NCI-H1105 treated with DMSO at 0.1 percent for 48 hours (cell line): Measurements from ENCODE around the gene RFT1.
"Not testable (repeated sequence)": the region's sequence is repeated elsewhere in the genome, so short reads cannot be mapped to it uniquely, and the experiment has no call there.

Experiments
- DNase-seq: peaks from one replicate; lab custom pipeline; 2025; lab: John Stamatoyannopoulos, UW

The RFT1 gene

DNA sequence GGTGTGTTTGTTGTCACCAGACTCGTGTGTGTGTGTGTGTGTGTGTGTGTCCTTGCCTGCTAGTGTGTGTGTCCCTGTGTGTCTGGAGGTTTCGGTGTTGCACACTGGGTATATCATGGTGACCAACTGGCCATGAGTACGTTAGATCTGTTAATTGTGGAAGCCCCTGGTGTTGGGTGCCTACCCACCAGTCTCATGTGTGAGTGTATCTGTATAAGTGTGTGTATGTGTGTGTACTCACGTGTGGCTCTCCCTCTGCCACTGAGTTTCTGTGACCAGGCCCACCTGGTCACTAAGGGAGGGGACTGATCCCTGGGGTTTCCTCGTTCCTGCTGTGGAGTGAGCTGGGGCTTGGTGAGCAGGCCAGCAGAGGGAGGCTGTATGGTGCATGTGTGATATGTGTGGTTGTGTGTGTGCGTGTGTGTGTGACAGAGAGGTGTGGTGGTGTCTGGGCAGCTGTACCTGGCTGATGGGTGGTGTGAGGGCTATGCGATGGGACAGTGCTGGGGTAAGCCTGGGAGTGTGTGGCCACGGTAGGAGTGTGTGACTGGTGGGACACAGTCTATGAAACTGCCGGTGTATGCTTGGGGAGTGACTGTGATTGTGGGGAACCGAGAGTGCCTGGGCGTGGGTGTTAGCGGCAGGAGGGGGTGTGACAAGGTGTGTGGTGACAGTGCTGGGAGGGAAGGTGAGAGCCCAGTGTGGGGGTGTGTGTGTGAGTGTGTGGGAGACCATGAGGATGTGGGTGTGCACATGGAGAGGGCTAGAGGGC, 32.6 kb upstream of the RFT1 start:
- DNase-seq: no peak

DNA sequence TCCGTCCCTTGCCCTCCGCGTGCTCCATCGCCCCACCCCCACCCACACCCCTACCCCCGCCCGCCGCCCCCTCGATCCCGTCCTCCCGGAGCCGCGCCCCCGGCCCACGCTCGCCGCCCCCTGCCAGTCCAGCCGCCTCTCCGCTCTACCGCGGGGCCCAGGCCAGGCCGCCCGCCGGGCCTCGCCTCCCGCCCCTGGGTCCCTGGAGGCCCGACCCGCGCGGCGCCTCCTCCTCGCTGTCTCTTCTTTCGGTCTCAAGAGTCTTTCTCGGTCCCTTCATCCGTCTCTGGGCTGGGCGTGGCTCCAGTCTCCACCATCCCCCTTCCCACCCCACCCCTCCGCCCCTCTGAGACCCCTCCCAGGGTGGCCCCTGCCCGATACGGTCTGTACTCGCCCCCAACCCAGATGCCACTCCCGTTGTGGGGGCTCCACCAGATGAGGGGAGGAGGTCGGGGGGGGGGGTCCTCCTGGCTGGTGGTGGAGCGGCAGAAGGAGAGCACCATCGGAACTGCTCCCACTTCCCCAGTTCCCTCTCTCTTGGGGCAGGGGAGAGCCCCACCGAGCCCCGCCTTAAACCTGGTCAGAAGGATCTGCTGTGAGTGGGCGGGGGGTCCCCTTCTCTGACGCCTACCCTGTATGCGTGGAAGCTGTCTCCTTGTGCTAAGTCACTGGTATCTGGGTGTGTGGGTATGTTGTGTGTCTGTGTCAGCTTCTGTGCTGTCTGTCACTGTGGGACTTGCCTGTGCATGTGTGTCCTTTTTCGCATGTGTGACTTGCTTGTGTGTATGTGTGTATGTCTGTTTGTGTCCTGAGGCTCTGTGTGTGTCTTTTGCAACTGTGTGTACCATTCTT, 31.8 kb upstream of the RFT1 start:
- DNase-seq: peak; percentile 14

DNA sequence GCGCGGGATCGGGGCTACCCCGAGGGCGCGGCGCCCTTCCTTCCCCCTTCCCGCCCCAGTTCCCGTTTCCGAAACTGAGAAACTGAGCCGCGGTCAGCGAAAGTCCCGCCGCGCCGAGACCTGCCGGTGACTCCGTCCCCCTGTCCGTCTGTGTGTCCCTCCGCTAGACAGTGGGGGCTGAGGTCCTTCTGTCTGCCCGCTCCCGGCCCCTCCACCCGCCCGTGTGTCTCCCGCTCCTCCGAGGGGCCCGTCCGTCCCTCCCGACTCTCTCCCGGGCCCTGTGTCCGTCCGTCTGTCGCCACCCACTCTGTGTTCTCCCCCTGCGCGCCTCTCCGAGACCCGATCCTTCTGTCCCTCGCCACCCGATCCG, 31.2 kb upstream of the RFT1 start:
- peak; percentile 14 for DNase-seq

DNA sequence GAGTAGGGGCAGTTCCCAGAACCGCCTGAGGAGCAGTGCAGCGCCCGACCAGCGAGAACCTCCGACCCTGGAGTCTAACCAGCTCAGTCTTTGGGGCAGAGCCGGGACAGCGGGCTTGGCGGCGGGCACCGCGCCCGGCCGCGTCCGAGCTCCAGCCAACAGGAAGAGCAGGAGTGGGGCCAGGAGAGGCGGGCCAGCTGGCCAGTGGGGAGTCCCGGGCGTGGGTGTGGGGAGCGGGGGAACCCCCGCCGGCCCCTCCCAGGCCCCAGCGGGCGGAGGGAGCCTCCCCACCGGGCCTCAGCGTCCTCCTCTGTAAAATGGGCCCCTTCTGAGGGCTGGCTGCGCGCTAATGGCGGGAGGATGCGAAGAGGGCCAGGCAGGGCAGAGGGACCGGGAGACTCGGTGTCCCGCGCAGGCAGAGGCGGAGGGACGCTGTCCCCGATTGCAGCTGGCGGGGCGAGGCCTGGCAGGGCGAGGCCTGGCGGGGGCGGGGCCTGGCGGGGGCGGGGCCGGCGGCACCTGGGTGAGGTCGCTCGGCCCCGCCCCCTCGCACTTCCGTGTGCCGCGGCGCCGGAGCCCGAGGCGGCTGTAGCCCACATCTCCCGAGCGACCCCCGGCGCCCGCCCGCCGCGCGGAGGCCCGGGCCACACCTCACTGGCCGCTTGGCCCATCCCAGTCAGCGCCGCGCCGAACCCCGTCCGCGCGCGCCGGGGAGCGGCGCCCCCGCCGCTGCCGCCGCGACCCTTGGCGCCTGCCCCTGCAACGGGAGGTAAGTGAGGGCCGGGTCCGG, 30.6 kb upstream of the RFT1 start, which contains the start of gene PRKCD:
TSS of gene PRKCD (plus strand) at position 550 of the 790 bp plus-strand sequence. CDS start 17,214 bp downstream, outside the sequence.
- DNase-seq: peak; percentile 39

DNA sequence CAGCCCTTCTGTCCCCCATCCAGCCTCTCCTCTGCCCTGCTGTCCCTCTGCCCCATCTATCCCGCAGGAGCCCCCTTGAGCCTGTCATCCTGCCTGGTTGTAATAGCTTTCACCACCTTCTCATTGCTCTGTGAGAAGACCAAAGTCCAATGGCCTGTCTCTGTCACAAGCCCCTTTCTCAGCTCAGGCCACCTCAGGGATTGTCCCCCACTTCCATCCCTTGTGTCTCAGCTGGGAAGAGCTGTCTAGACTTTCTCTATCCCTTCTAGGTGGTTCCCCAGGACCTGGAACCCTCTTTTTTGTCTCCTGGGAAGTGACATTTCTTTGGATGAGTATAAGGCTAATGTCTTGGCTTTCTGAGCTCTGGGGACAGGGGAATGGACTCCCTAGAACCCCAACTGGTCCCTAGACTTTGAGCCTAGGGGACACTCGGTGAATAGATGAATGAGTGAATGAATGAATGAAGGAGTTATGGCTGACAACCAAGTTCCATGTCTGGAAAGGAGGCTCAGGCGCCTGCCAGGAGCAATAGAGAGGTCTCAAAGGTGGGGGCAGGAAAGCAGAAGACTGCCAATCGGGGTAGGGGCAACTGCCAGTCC, 29.9 kb upstream of the RFT1 start:
- no peak for DNase-seq

DNA sequence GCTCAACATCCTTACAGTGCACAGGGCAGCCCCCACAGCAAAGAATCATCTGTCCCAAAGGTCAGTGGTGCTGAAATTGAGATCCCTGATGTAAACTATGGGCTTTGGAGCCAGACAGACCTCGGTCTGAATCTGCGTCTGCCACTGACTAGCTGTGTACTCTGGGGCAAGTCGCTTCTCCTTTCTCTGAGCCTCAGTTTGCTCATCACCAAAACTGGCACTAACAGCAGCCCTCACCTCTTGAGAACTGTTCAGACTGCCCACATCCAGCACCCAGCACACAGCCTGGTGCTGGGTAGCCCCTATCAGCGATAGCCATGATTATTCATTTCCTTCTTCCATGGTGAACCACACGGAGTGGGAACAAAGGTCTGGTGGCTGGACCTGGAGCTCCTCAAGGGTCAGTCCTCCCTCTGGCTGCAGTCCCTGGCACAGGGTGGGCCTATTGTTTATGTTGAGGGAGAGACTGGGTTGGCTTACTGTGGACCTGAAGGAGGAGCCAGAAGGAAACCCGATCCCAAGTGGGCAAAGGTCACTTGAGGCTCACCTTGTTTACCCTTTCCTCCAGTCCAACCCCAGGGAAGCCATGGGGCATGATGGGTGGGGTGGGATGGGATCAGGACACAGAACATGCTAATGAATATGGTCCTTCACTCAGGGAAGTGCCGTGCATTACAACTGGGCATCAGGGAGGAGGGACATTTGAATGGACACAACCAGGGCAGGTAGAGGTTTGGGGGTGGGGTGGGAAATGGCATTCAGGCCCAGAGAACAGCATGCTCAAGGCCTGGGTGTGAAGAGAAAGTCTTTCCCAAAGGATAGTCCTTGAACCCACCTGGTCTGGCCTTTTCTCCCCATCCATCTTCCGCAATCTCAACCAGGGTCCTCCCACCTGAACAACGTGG, 29.2 kb upstream of the RFT1 start:
- no peak for DNase-seq

DNA sequence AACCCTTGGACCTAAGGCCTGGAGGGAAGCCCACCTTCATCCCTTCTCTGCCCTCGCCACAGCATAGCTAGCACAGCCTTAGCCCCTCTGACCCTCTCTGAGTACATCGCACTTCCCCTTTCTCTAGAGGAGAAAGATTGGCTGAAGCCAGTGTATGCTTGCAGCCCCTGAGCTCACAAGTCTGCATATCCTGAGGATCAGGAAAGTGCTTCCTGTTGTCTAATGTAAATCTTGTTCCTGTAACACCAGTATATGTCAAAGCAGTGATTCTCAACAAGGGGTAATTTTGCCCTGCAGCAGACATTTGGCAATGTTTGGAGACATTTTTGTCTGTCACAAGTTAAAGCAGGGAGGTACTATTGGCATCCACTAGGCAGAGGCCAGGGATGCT, 28.5 kb upstream of the RFT1 start:
- no peak for DNase-seq

DNA sequence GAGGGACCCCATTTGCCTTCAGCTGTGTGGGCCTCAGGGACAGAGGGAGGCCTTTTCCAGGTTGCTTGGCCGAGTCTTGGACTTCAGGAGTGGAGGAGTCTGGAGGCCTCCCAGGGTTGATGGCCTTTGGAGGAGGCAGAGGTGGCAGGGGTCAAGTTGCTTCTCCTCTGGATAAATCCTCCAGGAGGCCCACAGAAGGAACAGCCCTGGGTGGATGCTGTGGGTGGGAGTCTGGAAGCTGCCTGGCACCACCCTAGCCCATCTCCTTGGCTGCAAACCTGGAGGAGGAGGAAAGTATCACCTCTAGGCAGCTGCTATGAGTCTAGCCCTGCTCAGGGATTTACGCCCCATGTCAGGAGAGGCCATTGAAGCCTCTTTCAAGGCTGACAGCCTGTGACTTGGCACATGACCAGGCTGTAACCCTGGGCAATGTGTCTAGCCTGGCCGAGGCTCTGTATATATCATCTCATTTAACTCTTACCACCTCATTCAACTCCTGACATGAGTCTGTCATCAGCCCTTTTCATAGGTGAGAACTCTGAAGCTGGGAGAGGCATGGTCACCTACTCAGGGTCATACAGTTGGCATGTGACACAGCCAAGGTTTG, 27.8 kb upstream of the RFT1 start:
- no peak for DNase-seq

DNA sequence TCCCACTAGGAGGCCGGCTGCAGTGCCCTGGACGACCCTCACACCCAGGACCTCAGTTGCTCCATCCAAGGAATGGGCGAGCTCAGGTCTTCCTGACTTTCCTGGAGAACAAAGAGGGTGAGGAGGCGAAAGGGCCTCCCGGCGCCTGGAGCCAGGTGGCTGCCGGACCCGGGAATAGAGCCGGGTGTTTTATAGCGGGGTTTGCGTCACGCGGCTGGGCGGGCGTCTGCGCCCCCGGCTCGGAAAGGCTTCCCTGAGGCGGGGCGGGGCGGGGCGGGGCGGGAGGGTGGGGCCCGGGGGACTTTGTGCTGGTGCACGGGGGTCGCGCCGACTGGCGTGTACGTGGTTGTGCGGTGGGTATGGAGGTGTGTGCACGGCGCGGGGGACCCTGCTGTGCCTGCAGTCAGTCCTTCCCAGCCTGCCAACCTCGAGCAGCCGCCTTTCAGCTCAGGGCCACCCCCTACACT, 26.2 kb upstream of the RFT1 start:
- no peak for DNase-seq

DNA sequence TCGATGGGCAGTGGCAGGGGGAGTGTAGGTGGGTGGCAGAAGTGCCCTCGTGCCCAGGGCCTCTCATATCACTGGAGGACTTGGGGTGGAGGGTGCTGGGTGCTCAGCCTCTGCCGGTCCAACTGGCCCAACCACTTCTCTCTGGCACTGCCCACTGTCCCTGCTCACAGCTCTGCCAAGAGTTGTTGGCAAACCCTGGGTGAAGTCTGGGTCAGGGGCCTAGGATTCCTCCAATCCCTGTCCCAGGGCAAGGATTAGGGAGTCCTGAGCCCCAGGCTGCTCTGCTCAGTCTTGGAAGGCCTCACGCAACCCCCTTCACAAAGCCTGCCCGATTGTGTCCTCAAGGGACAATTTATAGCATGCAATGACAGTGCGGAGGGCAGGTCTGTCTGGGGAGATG, 25.5 kb upstream of the RFT1 start:
- no peak for DNase-seq

DNA sequence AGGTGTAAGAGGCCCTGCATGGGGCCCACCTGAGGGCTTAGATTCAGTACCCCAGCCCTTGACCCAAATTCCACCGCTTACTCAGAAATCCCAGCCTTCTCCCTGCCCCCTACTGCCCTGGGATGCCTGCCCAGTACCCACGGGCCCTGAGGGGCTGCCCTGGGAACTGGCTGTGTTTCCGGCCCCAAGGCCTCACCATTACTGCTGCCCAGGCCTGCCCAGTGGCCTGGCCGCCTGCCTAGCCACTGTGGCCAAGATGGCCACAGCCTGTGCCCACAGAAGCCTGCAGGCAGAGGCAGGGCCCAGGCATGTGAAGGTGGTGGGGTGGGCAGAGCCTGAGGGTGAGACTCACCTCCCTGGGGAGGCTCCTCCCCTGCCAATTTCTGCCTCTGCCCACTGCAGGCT, 24.6 kb upstream of the RFT1 start:
- no peak for DNase-seq

DNA sequence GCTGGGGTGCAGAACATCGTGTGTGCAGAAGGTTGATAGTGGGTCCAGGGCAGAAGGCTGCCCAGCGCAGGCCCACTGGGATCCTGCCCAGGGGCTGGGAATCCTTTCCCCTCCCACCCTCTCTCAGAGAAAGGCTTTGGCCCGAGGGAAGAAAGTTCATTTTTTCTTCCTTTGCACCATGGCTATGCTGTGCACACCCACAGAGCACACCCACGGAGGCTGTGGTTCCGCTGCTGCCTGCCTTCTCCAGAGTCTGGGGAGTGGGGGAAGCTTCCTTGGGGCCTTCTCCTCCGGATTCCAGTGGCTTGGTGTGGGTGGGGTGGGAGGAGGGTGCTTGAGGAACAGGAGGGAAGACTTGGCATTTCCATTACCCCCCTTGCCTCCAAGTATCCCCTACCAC, 23.7 kb upstream of the RFT1 start:
- no peak for DNase-seq

DNA sequence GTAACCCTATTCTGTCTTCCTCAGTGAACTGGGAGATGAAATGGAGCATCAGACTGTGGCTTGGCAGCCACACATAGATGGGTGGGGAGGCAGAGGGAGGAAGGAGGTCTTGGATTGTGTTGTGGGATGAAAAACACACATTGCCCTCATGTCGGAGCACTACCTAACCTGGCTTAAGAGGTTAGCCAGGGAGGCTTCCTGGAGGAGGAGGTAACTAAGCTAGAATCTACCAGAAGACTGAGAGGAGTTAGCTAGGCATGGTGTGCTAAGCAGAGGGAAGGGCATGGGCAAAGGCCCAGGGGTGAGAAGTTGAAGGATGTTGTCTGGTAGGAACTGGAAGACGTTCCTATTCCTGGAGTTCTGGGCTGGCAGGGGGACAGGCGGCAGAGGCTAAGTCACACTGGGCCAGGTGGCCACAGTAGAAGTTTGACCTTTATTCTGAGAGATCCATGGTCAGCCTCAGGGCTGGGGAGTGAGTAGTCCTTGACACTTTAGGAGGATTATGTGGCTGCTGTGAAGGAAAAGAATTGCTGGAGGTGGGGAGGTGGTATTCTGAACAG, 23.1 kb upstream of the RFT1 start:
- DNase-seq: no peak

DNA sequence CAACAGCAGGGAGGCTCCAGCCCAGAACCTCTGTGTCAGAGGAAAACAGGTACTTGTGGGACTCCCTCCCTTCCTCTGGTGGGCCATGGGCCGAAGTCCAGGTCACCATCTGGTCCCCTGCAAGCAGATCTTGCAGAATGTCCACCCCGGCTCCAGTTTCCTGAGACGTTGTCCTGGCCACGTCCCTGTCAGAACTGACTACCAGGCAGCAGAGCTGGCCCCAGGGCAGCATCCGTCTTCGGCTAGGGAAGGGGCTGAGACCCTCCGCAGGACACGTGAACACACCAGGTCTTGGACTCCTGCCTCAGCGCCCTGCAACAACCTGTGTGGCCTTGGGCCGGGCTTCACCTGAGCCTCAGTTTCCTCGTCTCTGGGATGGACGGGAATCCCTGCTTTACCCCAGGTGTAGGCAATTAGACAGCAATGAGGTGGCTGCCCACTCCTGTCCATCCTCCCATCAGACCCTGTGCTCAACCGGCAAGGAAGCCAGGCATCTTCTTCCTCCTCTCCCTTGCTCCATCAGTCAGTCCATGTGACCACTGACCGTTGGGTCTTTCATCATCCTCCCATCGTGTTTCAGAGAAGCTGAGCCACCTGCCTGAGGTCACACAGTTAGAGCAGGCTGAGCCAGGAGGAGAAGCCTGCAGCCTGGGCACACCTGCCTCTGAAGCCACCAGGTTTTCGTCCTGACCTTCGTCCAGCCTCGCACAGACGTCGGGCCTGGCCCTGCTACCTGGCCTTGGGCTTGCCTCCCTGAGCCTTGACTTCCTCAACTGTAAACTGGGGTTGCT, 21.8 kb upstream of the RFT1 start:
- DNase-seq: no peak

DNA sequence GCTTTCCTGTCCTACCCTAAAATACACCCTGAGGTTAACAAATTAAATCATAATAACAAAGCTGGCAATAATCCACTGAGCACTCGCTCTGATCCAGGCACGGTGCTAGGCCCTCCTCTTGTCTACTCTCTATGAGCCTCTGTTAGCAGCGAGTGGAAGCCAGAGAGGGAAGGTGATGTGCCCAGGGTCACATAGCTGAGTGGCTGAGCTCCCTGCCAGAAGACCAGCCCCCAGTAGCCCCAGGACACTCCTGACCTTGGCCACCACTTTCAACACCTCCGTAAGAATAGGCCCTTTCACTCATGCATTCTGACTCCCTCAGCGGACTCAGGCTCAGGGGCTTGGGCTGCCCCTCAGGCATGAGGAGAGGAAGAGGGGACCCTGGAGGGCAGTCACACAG, 21.2 kb upstream of the RFT1 start:
- DNase-seq: no peak

DNA sequence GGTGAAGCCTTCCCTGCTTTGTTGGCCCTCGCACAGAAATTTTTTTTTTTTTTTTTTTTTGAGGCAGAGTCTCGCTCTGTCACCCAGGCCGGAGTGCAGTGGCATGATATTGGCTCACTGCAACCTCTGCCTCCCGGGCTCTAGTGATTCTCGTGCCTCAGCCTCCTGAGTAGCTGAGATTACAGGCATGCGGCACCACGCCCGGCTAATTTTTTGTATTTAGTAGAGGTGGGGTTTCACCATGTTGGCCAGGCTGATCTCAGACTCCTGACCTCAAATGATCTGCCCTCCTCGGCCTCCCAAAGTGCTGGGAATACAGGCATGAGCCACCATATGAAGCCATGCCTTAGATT, 20.8 kb upstream of the RFT1 start:
- not testable (repeated sequence) for DNase-seq

DNA sequence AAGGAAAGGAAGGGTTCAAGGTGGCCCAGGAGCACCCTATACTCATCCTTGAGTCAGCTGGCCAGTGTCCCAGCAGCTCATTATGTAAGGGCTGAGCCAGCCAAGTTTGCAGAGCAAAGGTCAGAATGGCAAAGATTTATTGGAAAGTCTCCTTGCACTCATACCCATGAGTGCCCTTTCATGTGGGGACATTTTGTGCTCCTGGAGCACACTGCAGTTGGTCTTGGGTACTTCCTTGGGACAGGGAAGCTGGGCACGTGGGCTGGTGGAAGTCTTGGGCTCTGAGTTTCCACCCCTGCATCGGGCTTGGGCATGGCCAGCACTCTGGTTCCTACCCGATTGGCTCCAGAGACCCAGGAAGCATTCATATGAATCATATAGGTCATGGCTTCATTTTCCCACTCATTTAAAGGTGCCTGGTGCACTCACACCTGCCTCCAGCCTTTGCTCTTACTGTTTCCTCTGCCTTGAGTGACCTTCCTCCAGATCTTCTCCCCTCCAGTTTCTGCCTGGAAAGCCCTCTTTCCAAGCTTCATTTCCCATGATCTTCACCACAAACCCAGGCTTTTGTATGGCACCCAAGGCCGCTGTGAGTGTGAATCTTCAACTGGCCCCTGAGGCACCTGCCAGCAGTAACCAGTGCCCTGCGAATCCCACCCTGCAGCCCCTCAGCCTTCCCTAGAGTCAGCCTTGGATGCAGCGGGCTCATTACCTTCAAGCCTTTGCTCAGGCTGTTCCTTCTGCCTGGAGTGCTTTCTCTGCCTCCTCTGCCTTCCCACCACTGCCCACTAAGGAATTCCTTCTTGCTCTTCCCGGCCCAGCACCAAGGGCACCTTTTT, 20.2 kb upstream of the RFT1 start:
- DNase-seq: no peak

DNA sequence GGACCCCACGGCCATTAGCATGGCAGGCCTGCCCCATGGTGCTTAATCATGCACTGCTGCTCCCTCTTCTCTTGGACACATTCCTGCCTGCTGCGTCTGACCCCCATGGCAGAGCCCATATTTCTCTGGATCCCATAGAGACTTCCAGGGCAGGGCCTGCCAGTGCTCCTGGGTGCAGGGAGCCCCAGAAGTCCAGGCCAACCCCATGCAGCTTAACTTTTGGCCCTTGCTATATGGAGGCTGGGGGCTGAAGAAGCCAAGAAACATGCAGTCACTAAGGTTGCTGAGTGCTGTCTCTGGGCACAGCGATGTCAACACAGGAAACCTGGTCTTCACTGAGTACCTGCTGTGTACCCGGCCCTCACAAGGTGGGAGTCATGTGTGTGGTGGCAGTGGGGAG, 19.5 kb upstream of the RFT1 start:
- no peak for DNase-seq
